ENCODE measurements around the gene AP1G1. TPM values are rescaled to one million over a fixed set of nuclear protein-coding genes. Genes with fewer than 3 reads are reported as not detected.
A peak's percentile ranks its signal among the peaks of the same experiment; 100 is the strongest.

The AP1G1 gene
- total and polyA plus RNA-seq, 8 donors, result 67.0 to 100 (median 79.1) TPM

- Histone ChIP-seq H3K9me3 (no peaks in the 10 kb centered on the region), H3K27ac (peak overlapping the region; percentile 99), H3K27me3 (no peaks in the 10 kb centered on the region), H3K36me3 (peaks cover 0 to 20% of the 10 kb centered on the region in 2 donors), H3K4me3 (peak overlapping the region; percentile 90 to 99), H3K4me1 (peaks cover 14 to 52% of the 10 kb centered on the region in 2 donors)
- intact Hi-C loops (cut with DNase I), result no loop called here
- DNase-seq (peak in 3 of 4 donors; percentile 12 to 35 (median 29)), ATAC-seq (peak; percentile 41)
- TF ChIP-seq CTCF (IDR thresholded peaks at IDR 0.05), result no peak
Observed at GRCh38 chr16:71807905-71808592, 585 bp downstream of the AP1G1 start.

GRCh38 chr16:71803305-71803690 lies 5.3 kb downstream of the AP1G1 start:
- no peak for TF ChIP-seq CTCF (IDR thresholded peaks at IDR 0.05)
- Histone ChIP-seq H3K4me3 (no peak overlapping the region), H3K36me3 (peaks cover 0 to 54% of the 10 kb centered on the region in 2 donors), H3K9me3 (no peaks in the 10 kb centered on the region), H3K4me1 (peaks cover 14 to 43% of the 10 kb centered on the region in 2 donors), H3K27me3 (no peaks in the 10 kb centered on the region), H3K27ac (no peak overlapping the region)
- DNase-seq, result no peak
- ATAC-seq, result no peak
- intact Hi-C loops (cut with DNase I), result no loop called here

- intact Hi-C loops (cut with DNase I), result no loop called here
- ATAC-seq, result no peak
- peaks cover 0 to 39% of the 10 kb centered on the region in 2 donors for H3K36me3 ChIP-seq
- H3K27me3 ChIP-seq, result no peaks in the 10 kb centered on the region
- H3K9me3 ChIP-seq, result no peaks in the 10 kb centered on the region
- no peak overlapping the region for H3K4me3 ChIP-seq
- peaks cover 0 to 38% of the 10 kb centered on the region in 2 donors for H3K4me1 ChIP-seq
- no peak overlapping the region for H3K27ac ChIP-seq
- no peak for TF ChIP-seq CTCF (IDR thresholded peaks at IDR 0.05)
- no peak for DNase-seq
Observed at GRCh38 chr16:71796501-71797097, 12.0 kb downstream of the AP1G1 start.

- no peak for DNase-seq
- Histone ChIP-seq H3K4me3 (no peak overlapping the region), H3K9me3 (no peaks in the 10 kb centered on the region), H3K27ac (no peak overlapping the region), H3K36me3 (peaks cover 0 to 25% of the 10 kb centered on the region in 2 donors), H3K4me1 (peaks cover 0 to 55% of the 10 kb centered on the region in 2 donors), H3K27me3 (no peaks in the 10 kb centered on the region)
- no peak for ATAC-seq
- no peak for TF ChIP-seq CTCF (IDR thresholded peaks at IDR 0.05)
- intact Hi-C loops (cut with DNase I), result no loop called here
Observed at GRCh38 chr16:71794943-71795342, 13.7 kb downstream of the AP1G1 start.

GRCh38 chr16:71794018-71794417 lies 14.6 kb downstream of the AP1G1 start:
- intact Hi-C loops (cut with DNase I), result no loop called here
- Histone ChIP-seq H3K27ac (no peak overlapping the region), H3K27me3 (no peaks in the 10 kb centered on the region), H3K9me3 (no peaks in the 10 kb centered on the region), H3K36me3 (peaks cover 0 to 20% of the 10 kb centered on the region in 2 donors), H3K4me3 (no peak overlapping the region), H3K4me1 (peaks cover 0 to 59% of the 10 kb centered on the region in 2 donors)
- no peak for DNase-seq
- TF ChIP-seq CTCF (IDR thresholded peaks at IDR 0.05), result no peak
- no peak for ATAC-seq

All from left lung (tissue), 10 donors.